Activated T-cell treated with anti-CD3 and anti-CD28 coated beads, Interleukin-2, amount 50 U/mL, for 1 hour (primary cell): ENCODE data around the gene USP1.

Experiments
- DNase-seq: peaks from one replicate; pipeline ENCODE4 v3.0.0-alpha.2; 2020

USP1 gene

GRCh38 chr1:62426794-62427193 lies 10.1 kb upstream of the USP1 start:
- DNase-seq = no peak

GRCh38 chr1:62428351-62428750 lies 8.5 kb upstream of the USP1 start:
- no peak for DNase-seq

- DNase-seq = no peak
These were observed 7.3 kb upstream of the USP1 start for GRCh38 chr1:62429581-62429980.

- DNase-seq = no peak
These were observed 2.8 kb upstream of the USP1 start for GRCh38 chr1:62433861-62434617.

GRCh38 chr1:62434618-62435001 lies 2.2 kb upstream of the USP1 start:
- no peak for DNase-seq

- DNase-seq = no peak
These were observed 1.4 kb upstream of the USP1 start for GRCh38 chr1:62435231-62436038.

- peak; percentile 96 for DNase-seq
These were observed 797 bp upstream of the USP1 start for GRCh38 chr1:62436039-62436465.

GRCh38 chr1:62437273-62437940 lies 558 bp downstream of the USP1 start:
- peak; percentile 66 for DNase-seq

- DNase-seq = no peak
These were observed 1.3 kb downstream of the USP1 start for GRCh38 chr1:62438163-62438562.

- no peak for DNase-seq
These were observed 3.0 kb downstream of the USP1 start for GRCh38 chr1:62439652-62440371.

GRCh38 chr1:62444701-62445100 lies 7.9 kb downstream of the USP1 start:
- DNase-seq = no peak

GRCh38 chr1:62448221-62448933 lies 11.5 kb downstream of the USP1 start:
- DNase-seq = no peak

- no peak for DNase-seq
These were observed 13.5 kb downstream of the USP1 start for GRCh38 chr1:62450301-62450700.

- DNase-seq = no peak
These were observed 16.1 kb downstream of the USP1 start for GRCh38 chr1:62452951-62453350.

- DNase-seq = no peak
These were observed 21.1 kb downstream of the USP1 start for GRCh38 chr1:62457955-62458354.

- no peak for DNase-seq
These were observed 25.5 kb downstream of the USP1 start for GRCh38 chr1:62462370-62462769.

GRCh38 chr1:62467092-62467491 lies 30.2 kb downstream of the USP1 start:
- no peak for DNase-seq

- DNase-seq = no peak
These were observed 39.8 kb downstream of the USP1 start for GRCh38 chr1:62476525-62477219.

- no peak for DNase-seq
These were observed 44.8 kb downstream of the USP1 start for GRCh38 chr1:62481681-62482080.

GRCh38 chr1:62484824-62485468 lies 48.1 kb downstream of the USP1 start:
- DNase-seq = no peak

GRCh38 chr1:62487956-62488355 lies 51.1 kb downstream of the USP1 start:
- DNase-seq = no peak
